MM.1S (cell line): ENCODE data around the gene BCL3.

Experiments used
- DNase-seq: peaks from one replicate; pipeline ENCODE4 v3.0.0-alpha.2; 2015
- H2AFZ ChIP-seq: fragments of 300-600 bp; sonication (generic); 2 replicates; pipeline ENCODE4 v1.6.0; 2016; ENCODE audit warnings: antibody characterized with exemption, low read length
- H3F3A ChIP-seq: fragments of 300-600 bp; sonication (generic); 2 replicates; pipeline ENCODE4 v1.6.1; 2016; ENCODE audit warnings: mild to moderate bottlenecking, antibody characterized with exemption, low read length, moderate library complexity, mixed read lengths; ENCODE audit not compliant: insufficient read depth
- H3K27ac ChIP-seq: fragments of 300-600 bp; sonication (generic); 2 replicates; pipeline ENCODE4 v1.5.1; 2016; ENCODE audit warnings: mild to moderate bottlenecking, low read length
- H3K27me3 ChIP-seq: fragments of 300-600 bp; sonication (generic); replicated peaks from 2 replicates; pipeline ENCODE4 v1.6.0; 2016; ENCODE audit warnings: low read length; ENCODE audit not compliant: insufficient read depth
- H3K36me3 ChIP-seq: fragments of 300-600 bp; sonication (generic); replicated peaks from 2 replicates; pipeline ENCODE4 v1.6.1; 2016; ENCODE audit warnings: mild to moderate bottlenecking, low read length, mixed read lengths; ENCODE audit not compliant: insufficient read depth
- H3K4me1 ChIP-seq: fragments of 300-600 bp; sonication (generic); 2 replicates; pipeline ENCODE4 v1.6.1; 2016; ENCODE audit warnings: low read length, mixed read lengths
- H3K4me2 ChIP-seq: fragments of 300-600 bp; sonication (generic); 2 replicates; pipeline ENCODE4 v1.6.0; 2016; ENCODE audit warnings: low read depth, low read length
- H3K4me3 ChIP-seq: fragments of 300-600 bp; sonication (generic); 2 replicates; pipeline ENCODE4 v1.5.1; 2016; ENCODE audit warnings: low read length, mixed read lengths
- H3K79me2 ChIP-seq: fragments of 300-600 bp; sonication (generic); 2 replicates; pipeline ENCODE4 v1.6.1; 2016; ENCODE audit warnings: mixed run types, low read length, mixed read lengths
- H3K9ac ChIP-seq: fragments of 300-600 bp; sonication (generic); 2 replicates; pipeline ENCODE4 v1.6.1; 2016; ENCODE audit warnings: low read length, mixed read lengths
- H3K9me2 ChIP-seq: fragments of 300-600 bp; sonication (generic); replicated peaks from 2 replicates; pipeline ENCODE4 v1.6.1; 2016; ENCODE audit warnings: mild to moderate bottlenecking, low read length, mixed read lengths; ENCODE audit not compliant: insufficient read depth
- H3K9me3 ChIP-seq: fragments of 300-600 bp; sonication (generic); replicated peaks from 2 replicates; pipeline ENCODE4 v1.6.1; 2016; ENCODE audit warnings: mild to moderate bottlenecking, low read length, mixed read lengths; ENCODE audit not compliant: insufficient read depth
- H4K20me1 ChIP-seq: fragments of 300-600 bp; sonication (generic); 2 replicates; pipeline ENCODE4 v1.6.1; 2016; ENCODE audit warnings: mild to moderate bottlenecking, low read length, moderate library complexity, mixed read lengths; ENCODE audit not compliant: insufficient read depth
- EZH2 ChIP-seq: fragments of 300-600 bp; sonication (generic); optimal IDR thresholded peaks from 2 replicates; pipeline ENCODE3; 2017; ENCODE audit warnings: low read depth, mild to moderate bottlenecking, antibody characterized with exemption, low read length, mixed read lengths
- EZH2phosphoT487 ChIP-seq: fragments of 300-600 bp; sonication (generic); IDR thresholded peaks from 2 replicates; pipeline ENCODE4 v1.6.1; 2018; ENCODE audit warnings: antibody characterized with exemption, low read length
- TF ChIP-seq, protein P1 (sequence below): fragments of 300-600 bp; sonication (generic); IDR thresholded peaks from 2 replicates; pipeline ENCODE4 v1.5.1; 2016; ENCODE audit warnings: antibody characterized with exemption, low read length, mixed read lengths

Gene BCL3

DNA sequence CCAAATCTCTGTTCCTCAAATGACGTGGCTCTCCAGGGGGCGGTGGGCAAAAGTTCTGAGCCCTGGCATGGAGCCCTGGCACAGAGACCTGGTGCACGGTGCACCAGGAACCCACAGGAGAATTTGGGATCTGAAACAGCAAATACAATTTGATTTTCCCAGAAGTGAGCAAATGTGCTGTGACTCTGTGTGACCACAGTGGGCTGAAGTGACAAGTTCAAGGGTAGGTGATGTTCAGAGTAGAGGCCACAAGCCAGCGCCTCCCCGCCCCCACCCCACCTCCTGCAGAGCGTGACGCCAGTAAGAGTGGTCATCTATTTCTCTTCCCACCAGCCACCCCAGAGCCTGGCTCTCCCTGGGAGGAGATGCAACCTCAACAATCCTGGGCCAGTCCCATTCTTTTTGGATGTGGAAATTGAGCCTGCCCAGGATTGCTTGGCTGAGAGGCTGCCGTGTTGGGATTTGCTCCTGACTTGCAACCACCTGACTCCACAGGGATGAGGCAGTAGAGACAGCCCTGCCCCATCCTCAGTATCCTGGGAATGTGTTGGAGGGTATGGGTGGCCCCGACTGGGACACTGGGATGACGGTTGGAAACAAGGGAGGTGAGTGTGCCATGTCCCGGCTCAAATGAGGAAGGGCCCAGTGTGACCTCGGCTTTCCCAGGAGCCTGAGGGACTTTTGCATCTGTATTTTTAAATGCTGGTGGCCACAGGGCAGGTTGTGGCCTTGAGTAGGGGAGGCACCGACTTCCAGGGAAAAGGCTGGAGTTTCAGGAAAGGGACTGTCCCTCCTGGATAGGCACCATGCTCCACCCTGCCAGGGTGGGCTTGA is 11.1 kb upstream of the BCL3 start:
- Histone ChIP-seq H3F3A (no peaks in the 10 kb centered on the region), H3K36me3 (no peaks in the 10 kb centered on the region), H3K27me3 (0 out of 2 replicates have a peak, but pooled peaks cover 12% of the 10 kb centered on the region), H3K9ac (no peak overlapping the region), H3K4me3 (no peak overlapping the region), H3K9me3 (no peaks in the 10 kb centered on the region), H3K79me2 (no peaks in the 10 kb centered on the region), H3K4me1 (no peaks in the 10 kb centered on the region), H2AFZ (no peak overlapping the region), H3K9me2 (no peaks in the 10 kb centered on the region), H3K27ac (no peak overlapping the region), H3K4me2 (no peak overlapping the region), H4K20me1 (no peaks in the 10 kb centered on the region)
- DNase-seq: no peak
- TF ChIP-seq EZH2phosphoT487: no peak
- no peak for TF ChIP-seq EZH2
- TF ChIP-seq, protein P1, sequence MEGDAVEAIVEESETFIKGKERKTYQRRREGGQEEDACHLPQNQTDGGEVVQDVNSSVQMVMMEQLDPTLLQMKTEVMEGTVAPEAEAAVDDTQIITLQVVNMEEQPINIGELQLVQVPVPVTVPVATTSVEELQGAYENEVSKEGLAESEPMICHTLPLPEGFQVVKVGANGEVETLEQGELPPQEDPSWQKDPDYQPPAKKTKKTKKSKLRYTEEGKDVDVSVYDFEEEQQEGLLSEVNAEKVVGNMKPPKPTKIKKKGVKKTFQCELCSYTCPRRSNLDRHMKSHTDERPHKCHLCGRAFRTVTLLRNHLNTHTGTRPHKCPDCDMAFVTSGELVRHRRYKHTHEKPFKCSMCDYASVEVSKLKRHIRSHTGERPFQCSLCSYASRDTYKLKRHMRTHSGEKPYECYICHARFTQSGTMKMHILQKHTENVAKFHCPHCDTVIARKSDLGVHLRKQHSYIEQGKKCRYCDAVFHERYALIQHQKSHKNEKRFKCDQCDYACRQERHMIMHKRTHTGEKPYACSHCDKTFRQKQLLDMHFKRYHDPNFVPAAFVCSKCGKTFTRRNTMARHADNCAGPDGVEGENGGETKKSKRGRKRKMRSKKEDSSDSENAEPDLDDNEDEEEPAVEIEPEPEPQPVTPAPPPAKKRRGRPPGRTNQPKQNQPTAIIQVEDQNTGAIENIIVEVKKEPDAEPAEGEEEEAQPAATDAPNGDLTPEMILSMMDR: no peak

DNA sequence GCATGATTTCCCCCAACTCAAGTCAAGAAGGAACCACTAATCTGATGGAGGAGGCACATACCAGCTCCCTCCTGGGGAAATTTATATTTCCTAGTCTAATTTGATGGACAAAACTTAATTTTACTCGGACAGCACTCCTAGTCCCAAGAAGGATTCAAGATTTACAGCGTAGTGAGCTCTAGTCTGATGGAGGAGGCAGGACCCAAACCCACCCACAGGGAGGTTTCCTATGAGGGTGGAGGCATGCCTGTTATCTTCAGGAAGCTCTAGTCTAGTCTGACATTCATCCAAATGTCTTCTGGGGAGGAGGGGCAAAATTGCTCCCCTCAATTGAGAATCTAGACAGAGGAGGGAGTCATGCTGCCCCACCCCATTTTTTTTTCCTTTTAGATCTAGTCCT is 10.4 kb upstream of the BCL3 start:
- Histone ChIP-seq H3F3A (no peaks in the 10 kb centered on the region), H3K36me3 (no peaks in the 10 kb centered on the region), H3K27me3 (0 out of 2 replicates have a peak, but pooled peaks cover 12% of the 10 kb centered on the region), H2AFZ (no peak overlapping the region), H3K4me2 (no peak overlapping the region), H3K27ac (no peak overlapping the region), H3K9me3 (no peaks in the 10 kb centered on the region), H3K9ac (no peak overlapping the region), H3K79me2 (no peaks in the 10 kb centered on the region), H3K4me3 (no peak overlapping the region), H3K9me2 (no peaks in the 10 kb centered on the region), H3K4me1 (no peaks in the 10 kb centered on the region), H4K20me1 (no peaks in the 10 kb centered on the region)
- DNase-seq: no peak
- TF ChIP-seq EZH2: no peak
- no peak for TF ChIP-seq EZH2phosphoT487
- TF ChIP-seq, protein P1: no peak

DNA sequence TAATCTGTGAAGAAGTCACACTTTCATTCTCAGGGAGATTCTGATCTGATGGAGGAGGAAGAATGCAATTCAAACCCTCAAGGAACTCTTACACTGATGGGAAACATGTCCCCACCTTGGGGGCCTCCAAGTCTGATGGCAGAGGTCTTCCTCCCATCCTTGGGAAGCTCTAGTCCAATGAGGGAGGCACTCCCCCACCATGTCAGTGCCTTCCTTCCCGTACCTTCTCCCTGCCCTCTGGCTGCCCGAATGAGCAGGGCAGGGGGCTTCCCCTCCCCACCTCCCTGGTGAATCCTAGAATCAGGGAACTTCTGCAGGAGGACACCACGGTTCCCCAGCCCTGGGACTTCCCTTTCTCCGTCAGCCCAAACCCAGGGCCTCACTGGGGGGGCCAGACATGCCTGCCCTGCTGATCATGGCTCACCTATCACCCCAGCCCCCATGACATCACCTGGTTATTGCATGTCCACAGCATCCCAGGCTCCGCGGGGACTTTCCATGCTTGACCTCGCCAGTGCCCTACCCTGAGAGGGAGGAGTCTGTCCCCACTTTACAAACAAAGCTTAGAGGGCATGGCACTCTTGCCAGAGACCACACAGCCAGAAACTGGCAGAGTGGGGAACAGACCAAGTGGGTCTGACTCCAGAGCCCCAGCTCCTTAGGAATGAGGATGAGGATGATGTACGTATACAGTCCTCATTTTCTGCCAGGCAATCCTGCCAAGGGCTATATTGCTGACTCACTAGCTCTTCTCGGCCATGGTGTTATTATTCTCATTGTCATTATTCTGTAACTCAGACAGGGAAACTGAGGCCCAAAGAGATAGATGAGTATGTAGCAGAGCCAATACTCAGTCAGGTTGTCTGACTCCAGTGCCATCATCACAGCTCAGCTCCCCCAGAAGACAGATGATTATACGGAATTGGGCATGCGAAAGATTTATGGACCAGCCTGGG is 9.6 kb upstream of the BCL3 start:
- Histone ChIP-seq H3F3A (no peaks in the 10 kb centered on the region), H3K27ac (no peak overlapping the region), H4K20me1 (no peaks in the 10 kb centered on the region), H3K9ac (no peak overlapping the region), H3K4me1 (no peaks in the 10 kb centered on the region), H3K27me3 (0 out of 2 replicates have a peak, but pooled peaks cover 12% of the 10 kb centered on the region), H2AFZ (no peak overlapping the region), H3K4me3 (no peak overlapping the region), H3K79me2 (no peaks in the 10 kb centered on the region), H3K36me3 (no peaks in the 10 kb centered on the region), H3K9me3 (no peaks in the 10 kb centered on the region), H3K9me2 (no peaks in the 10 kb centered on the region), H3K4me2 (no peak overlapping the region)
- TF ChIP-seq, protein P1: no peak
- TF ChIP-seq EZH2 (no peak), EZH2phosphoT487 (no peak)
- no peak for DNase-seq
